Subcutaneous abdominal adipose tissue (tissue), 5 donors: ENCODE results near the gene IFI27L1.

Source experiments
- H3K27ac ChIP-seq: one replicate; pipeline ENCODE4 v1.7.0; 2013; ENCODE audit warnings: low read depth, mild to moderate bottlenecking, inconsistent platforms, low read length, moderate library complexity
- H3K27me3 ChIP-seq, 5 donors: one replicate each; pipeline ENCODE4 v1.7.0; 2013; ENCODE audit warnings: low read length in 5 of 5, inconsistent platforms in 1 of 5; ENCODE audit not compliant: control insufficient read depth in 5 of 5, insufficient read depth in 4 of 5
- H3K36me3 ChIP-seq, 5 donors: one replicate each; pipeline ENCODE4 v1.7.0; 2013; ENCODE audit warnings: low read length in 5 of 5; ENCODE audit not compliant: control insufficient read depth in 5 of 5, insufficient read depth in 5 of 5
- H3K4me1 ChIP-seq, 5 donors: one replicate each; pipeline ENCODE4 v1.7.0; 2013; ENCODE audit warnings: low read length in 5 of 5, mild to moderate bottlenecking in 3 of 5, moderate library complexity in 1 of 5; ENCODE audit not compliant: control insufficient read depth in 5 of 5, insufficient read depth in 5 of 5
- H3K4me3 ChIP-seq, 5 donors: one replicate each; pipeline ENCODE4 v1.7.0; 2013; ENCODE audit warnings: low read length in 5 of 5, low read depth in 1 of 5
- H3K9ac ChIP-seq, 5 donors: one replicate each; pipeline ENCODE4 v1.7.0; 2013; ENCODE audit warnings: low read length in 5 of 5, mild to moderate bottlenecking in 4 of 5, moderate library complexity in 3 of 5
- H3K9me3 ChIP-seq, 5 donors: one replicate each; pipeline ENCODE4 v1.7.0; 2013; ENCODE audit warnings: low read length in 5 of 5; ENCODE audit not compliant: control insufficient read depth in 5 of 5
- donor health status: healthy.
- donor health status: healthy.
- donor health status: healthy.
- donor health status: healthy.
- donor health status: healthy.

Gene IFI27L1

GRCh38 chr14:94138251-94138650, 57.1 kb downstream of the IFI27L1 start:
- H3K9me3 ChIP-seq, result peaks cover 0 to 8% (median 3%) of the 10 kb centered on the region in 5 donors
- H3K4me3 ChIP-seq, result no peak overlapping the region
- H3K9ac ChIP-seq, result peak overlapping the region in 1 of 5 donors; percentile 23
- no peaks in the 10 kb centered on the region for H3K36me3 ChIP-seq
- H3K27me3 ChIP-seq, result peaks cover 0 to 15% (median 5%) of the 10 kb centered on the region in 5 donors
- no peak overlapping the region for H3K27ac ChIP-seq
- H3K4me1 ChIP-seq, result peaks cover 0 to 2% (median 0%) of the 10 kb centered on the region in 5 donors

GRCh38 chr14:94139006-94139405, 57.9 kb downstream of the IFI27L1 start:
- no peak overlapping the region for H3K4me3 ChIP-seq
- H3K4me1 ChIP-seq, result peaks cover 0 to 2% (median 0%) of the 10 kb centered on the region in 5 donors
- no peak overlapping the region for H3K27ac ChIP-seq
- peaks cover 0 to 8% (median 3%) of the 10 kb centered on the region in 5 donors for H3K9me3 ChIP-seq
- no peak overlapping the region for H3K9ac ChIP-seq
- H3K27me3 ChIP-seq, result peaks cover 0 to 15% (median 5%) of the 10 kb centered on the region in 5 donors
- H3K36me3 ChIP-seq, result no peaks in the 10 kb centered on the region

- no peaks in the 10 kb centered on the region for H3K36me3 ChIP-seq
- H3K27ac ChIP-seq, result no peak overlapping the region
- H3K4me3 ChIP-seq, result no peak overlapping the region
- H3K9me3 ChIP-seq, result peaks cover 0 to 8% (median 3%) of the 10 kb centered on the region in 5 donors
- H3K9ac ChIP-seq, result no peak overlapping the region
- peaks cover 0 to 2% (median 0%) of the 10 kb centered on the region in 5 donors for H3K4me1 ChIP-seq
- peaks cover 0 to 15% (median 5%) of the 10 kb centered on the region in 5 donors for H3K27me3 ChIP-seq
Observed at GRCh38 chr14:94139421-94139820, 58.3 kb downstream of the IFI27L1 start.

GRCh38 chr14:94142247-94142646, 61.1 kb downstream of the IFI27L1 start:
- no peak overlapping the region for H3K9ac ChIP-seq
- H3K4me1 ChIP-seq, result peaks cover 0 to 4% (median 3%) of the 10 kb centered on the region in 5 donors
- H3K4me3 ChIP-seq, result no peak overlapping the region
- peaks cover 0 to 15% (median 5%) of the 10 kb centered on the region in 5 donors for H3K27me3 ChIP-seq
- no peaks in the 10 kb centered on the region for H3K9me3 ChIP-seq
- no peak overlapping the region for H3K27ac ChIP-seq
- no peaks in the 10 kb centered on the region for H3K36me3 ChIP-seq

GRCh38 chr14:94142836-94143235, 61.7 kb downstream of the IFI27L1 start:
- H3K27ac ChIP-seq, result no peak overlapping the region
- H3K9me3 ChIP-seq, result no peaks in the 10 kb centered on the region
- H3K9ac ChIP-seq, result no peak overlapping the region
- no peak overlapping the region for H3K4me3 ChIP-seq
- no peaks in the 10 kb centered on the region for H3K36me3 ChIP-seq
- H3K27me3 ChIP-seq, result peaks cover 0 to 15% (median 5%) of the 10 kb centered on the region in 5 donors
- H3K4me1 ChIP-seq, result peaks cover 0 to 4% (median 3%) of the 10 kb centered on the region in 5 donors

- peaks cover 0 to 4% (median 3%) of the 10 kb centered on the region in 5 donors for H3K4me1 ChIP-seq
- H3K9ac ChIP-seq, result no peak overlapping the region
- no peaks in the 10 kb centered on the region for H3K36me3 ChIP-seq
Observed at GRCh38 chr14:94143239-94143638, 62.1 kb downstream of the IFI27L1 start.

GRCh38 chr14:94143711-94144110, 62.6 kb downstream of the IFI27L1 start:
- no peak overlapping the region for H3K4me3 ChIP-seq
- no peaks in the 10 kb centered on the region for H3K9me3 ChIP-seq
- H3K36me3 ChIP-seq, result no peaks in the 10 kb centered on the region
- peaks cover 0 to 10% (median 2%) of the 10 kb centered on the region in 5 donors for H3K27me3 ChIP-seq
- H3K9ac ChIP-seq, result no peak overlapping the region
- no peak overlapping the region for H3K27ac ChIP-seq
- H3K4me1 ChIP-seq, result peaks cover 0 to 4% (median 3%) of the 10 kb centered on the region in 5 donors

More at GRCh38 chr14:94143239-94143638, 62.1 kb downstream of the IFI27L1 start:
- H3K27me3 ChIP-seq, result peaks cover 0 to 14% (median 5%) of the 10 kb centered on the region in 5 donors
- no peak overlapping the region for H3K4me3 ChIP-seq
- H3K9me3 ChIP-seq, result no peaks in the 10 kb centered on the region
- no peak overlapping the region for H3K27ac ChIP-seq

- H3K27ac ChIP-seq, result no peak overlapping the region
- no peak overlapping the region for H3K4me3 ChIP-seq
- peaks cover 0 to 5% (median 0%) of the 10 kb centered on the region in 5 donors for H3K27me3 ChIP-seq
- H3K9ac ChIP-seq, result no peak overlapping the region
- peaks cover 0 to 4% (median 3%) of the 10 kb centered on the region in 5 donors for H3K4me1 ChIP-seq
- H3K36me3 ChIP-seq, result no peaks in the 10 kb centered on the region
- H3K9me3 ChIP-seq, result no peaks in the 10 kb centered on the region
Observed at GRCh38 chr14:94144765-94145164, 63.7 kb downstream of the IFI27L1 start.

- H3K27me3 ChIP-seq, result no peaks in the 10 kb centered on the region
- H3K36me3 ChIP-seq, result no peaks in the 10 kb centered on the region
- H3K4me3 ChIP-seq, result no peak overlapping the region
- no peaks in the 10 kb centered on the region for H3K9me3 ChIP-seq
- H3K27ac ChIP-seq, result no peak overlapping the region
- H3K9ac ChIP-seq, result no peak overlapping the region
- peaks cover 0 to 4% (median 3%) of the 10 kb centered on the region in 5 donors for H3K4me1 ChIP-seq
Observed at GRCh38 chr14:94145902-94146527, 64.9 kb downstream of the IFI27L1 start.
